IPS DF 4.7 (cell line): Measurements from ENCODE around the gene FAAH2.
"Not testable (repeated sequence)": the region's sequence is repeated elsewhere in the genome, so short reads cannot be mapped to it uniquely, and the experiment has no call there.

Source experiments
- DNase-seq: peaks from one replicate; pipeline ENCODE4 v3.0.0-alpha.2; 2013; ENCODE audit warnings: low spot score; ENCODE audit errors: extremely low read depth

FAAH2 gene, protein sequence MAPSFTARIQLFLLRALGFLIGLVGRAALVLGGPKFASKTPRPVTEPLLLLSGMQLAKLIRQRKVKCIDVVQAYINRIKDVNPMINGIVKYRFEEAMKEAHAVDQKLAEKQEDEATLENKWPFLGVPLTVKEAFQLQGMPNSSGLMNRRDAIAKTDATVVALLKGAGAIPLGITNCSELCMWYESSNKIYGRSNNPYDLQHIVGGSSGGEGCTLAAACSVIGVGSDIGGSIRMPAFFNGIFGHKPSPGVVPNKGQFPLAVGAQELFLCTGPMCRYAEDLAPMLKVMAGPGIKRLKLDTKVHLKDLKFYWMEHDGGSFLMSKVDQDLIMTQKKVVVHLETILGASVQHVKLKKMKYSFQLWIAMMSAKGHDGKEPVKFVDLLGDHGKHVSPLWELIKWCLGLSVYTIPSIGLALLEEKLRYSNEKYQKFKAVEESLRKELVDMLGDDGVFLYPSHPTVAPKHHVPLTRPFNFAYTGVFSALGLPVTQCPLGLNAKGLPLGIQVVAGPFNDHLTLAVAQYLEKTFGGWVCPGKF

DNA sequence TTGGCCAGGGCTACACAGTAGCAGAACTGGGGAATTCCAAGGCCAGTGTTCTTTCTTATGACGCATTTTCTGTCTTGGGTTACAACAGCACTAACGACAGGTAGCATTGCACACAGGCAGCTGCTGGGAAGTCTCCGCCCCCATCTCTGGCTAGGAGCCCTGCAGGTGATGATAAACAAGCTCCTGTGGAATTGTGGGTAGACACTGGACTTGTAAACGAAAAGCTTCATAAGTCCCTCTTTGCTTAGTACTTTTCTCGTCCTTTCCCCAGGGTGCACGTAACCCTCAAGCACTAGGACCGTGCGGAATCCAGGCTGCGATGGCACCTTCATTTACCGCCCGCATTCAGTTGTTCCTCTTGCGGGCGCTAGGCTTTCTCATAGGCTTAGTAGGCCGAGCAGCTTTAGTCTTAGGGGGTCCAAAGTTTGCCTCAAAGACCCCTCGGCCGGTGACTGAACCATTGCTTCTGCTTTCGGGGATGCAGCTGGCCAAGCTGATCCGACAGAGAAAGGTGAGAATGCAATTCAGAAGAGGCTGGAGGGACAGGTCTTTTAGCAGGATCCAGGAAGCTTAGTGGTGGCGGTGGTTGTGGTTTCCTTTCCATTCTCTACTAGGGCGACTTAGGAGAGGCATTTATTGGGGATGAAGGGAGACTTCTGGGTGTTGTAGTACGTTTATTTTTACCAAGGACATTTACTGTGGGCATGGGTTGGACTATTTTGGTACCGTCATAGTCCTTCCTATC lies at the start of gene FAAH2:
Gene FAAH2, plus strand, starts transcription at position 200 of the 745 bp plus-strand sequence. Its CDS starts 120 bp downstream, at position 320.
- DNase-seq = no peak

DNA sequence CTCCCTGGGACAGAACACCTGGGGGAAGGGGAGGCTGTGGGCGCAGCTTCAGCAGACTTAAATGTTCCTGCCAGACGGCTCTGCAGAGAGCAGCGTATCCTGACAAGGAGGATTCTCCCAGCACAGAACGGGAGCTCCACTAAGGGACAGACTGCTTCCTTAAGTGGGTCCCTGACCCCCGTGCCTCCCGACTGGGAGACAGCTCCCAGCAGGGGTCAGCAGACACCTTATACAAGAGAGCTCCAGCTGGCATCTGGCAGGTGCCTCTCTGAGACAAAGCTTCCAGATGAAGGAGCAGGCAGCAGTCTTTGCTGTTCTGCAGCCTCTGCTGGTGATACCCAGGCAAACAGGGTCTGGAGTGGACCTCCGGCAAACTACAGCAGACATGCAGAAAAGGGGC lies 44.5 kb upstream of the FAAH2 start:
- DNase-seq = no peak

DNA sequence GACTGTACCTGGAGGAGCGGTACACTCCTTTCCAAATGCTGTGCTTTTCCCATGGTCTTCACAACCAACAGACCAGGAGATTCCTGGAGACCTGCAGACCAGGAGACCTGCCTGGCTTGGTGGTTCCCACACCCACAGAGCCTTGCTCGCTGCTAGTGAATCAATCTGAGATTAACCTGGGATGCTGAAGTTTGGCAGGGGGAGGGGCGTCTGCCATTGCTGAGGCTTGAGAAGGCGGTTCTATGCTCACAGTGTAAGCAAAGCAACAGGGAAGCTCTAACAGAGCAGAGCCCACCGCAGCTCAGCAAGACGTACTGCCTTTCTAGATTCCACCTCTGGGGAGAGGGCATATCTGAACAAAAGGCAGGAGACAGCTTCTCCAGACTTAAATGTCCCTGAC lies 34.5 kb upstream of the FAAH2 start:
- DNase-seq = no peak

DNA sequence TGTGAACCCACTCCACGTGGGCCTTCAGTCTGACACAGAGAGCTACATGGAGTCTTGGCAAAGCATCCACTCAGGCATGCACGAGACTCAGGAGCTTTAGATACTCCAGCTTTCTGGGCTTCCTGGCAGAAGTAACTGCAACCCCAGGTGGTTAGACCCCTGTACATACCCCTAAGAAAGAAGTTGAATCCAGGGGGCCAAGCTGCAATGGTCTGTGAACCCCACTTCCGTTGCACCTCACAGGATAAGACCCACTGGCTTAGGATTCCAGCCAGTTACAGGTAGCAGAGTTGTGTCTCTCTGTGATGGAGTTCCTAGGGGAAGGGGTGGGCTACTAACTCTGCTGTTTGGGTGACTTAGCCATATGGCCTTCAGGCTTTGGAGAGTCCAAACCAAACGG lies 21.4 kb upstream of the FAAH2 start:
- DNase-seq = no peak

DNA sequence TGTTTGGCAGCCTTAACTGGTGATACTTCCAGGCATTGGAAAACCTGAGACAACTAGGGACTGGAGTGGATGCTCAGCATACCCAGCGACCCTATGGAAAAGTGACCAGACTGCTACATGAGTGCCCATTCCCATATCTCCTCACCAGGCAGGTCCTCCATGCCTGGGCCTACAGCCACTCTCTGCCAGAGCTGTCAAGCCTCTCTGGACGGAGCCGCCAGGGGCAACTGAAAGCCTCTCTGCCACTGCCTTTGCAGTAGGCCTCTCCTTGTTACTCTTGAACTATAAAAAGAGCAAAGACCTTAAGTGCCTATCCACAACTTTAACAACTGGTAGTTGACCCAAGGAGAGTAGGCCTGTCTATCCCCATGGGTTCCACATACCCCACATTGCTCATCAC lies 20.2 kb upstream of the FAAH2 start:
- DNase-seq = no peak

DNA sequence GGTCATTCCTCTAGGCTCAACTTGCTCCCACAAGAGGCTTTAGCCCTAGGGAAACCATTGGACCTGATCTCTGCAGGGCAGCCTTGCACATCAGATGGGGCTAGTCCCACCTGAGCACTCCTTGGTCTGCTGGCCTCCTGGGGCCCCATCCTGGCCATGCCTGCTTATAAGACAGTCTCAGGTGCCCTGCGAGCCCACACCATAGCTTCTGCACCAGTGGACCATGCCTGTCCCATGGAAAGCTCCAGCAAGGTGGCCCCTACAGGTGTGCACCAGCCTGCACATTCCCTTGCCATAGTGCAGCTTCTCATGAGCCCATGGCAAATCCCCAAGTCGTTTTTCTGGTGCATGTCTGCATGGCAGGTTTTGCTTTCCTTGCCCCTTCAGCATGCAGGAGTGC lies 19.6 kb upstream of the FAAH2 start:
- DNase-seq = no peak

DNA sequence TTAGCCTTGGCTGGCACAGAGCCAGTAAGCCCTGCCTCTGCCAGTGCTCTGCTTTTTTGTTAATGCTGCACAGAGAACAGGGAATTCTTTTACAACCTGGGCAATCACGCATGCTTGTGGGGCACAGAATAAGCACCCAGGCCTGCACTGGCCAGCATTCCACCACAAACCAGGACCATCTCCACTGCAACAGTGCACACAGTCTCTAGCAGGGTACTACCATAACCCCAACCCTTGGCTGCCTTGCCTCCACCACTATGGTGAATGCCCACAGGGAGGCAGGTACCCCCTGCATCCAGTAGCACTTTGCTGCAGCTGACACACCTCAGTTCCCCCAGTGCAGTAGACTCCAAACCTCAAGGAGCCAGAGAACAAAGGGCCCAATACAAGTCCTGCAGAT lies 19.2 kb upstream of the FAAH2 start:
- DNase-seq = no peak

DNA sequence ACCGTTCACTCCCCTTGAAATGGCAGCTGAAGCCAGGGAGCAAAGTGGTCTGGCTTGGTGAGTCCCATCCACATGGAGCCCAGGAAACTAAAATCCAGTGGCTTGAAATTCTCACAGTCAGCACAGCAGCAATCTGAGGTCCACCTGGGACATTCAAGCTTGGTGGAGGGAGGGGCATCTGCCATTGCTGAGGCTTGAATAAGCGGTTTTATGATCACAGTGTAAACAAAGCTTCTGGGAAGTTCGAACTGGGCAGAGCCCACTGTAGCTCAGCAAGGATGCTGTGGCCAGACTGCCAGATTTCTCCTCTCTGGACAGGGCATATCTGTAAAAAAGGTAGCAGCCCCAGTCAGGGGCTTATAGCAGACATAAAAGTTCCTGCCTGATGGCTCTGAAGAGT lies 15.5 kb upstream of the FAAH2 start:
- no peak for DNase-seq

DNA sequence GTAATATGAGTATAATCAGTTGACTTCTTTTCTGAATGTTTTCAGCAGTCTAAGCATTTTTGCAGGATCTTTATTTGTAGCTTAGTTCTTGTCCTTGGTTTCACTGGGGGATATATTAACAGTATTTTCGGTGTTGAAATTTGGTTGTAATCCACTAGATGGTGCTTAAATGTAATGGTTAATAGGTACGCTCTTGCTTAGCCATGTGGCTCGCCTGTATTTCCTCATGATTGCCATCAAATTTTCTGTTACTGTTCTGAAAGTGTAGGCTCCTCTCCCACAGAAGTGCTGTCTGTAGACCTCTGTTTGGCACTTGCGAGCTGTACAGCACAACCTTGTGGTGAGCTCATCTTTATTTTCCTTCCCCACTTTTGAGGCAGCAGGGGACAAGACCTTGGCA lies 3.9 kb upstream of the FAAH2 start:
- DNase-seq = no peak

DNA sequence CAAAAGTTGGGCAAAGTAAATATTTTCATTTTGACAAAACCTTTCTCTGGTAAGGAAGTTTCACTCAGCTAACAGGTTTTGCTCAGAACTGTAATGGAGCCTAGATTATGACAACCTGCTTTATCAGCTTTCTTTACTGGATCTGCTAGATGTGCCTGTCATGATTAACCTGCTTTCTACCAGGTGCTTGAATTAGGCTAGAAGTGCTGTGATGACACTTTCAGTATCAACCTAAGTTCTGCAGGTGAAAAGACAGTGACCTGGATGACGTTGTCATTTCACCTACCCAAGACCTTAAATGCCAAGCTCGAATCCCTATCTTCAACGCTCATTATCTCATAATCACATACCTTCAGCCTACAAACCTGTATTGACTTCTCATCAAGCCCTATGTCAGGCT lies 1.5 kb upstream of the FAAH2 start:
- no peak for DNase-seq

DNA sequence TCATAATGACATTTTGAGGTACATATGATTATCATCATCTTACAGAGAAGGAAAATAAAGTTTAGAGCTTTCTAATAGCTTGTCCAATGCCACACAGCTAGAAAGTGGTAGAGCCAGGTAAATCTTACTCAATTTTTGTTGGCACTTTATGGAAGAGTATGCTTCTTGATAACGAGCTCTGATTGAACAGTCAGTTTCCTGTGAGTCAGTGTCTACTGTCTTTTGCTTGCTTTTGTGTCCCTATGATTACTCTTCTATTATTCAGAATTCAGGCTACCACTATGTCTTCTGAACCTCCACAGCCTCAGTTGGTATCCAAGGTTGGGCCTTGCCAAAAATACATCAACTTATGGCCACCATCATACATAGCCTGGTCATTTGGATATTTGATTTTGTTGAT lies 2.6 kb downstream of the FAAH2 start:
- no peak for DNase-seq

DNA sequence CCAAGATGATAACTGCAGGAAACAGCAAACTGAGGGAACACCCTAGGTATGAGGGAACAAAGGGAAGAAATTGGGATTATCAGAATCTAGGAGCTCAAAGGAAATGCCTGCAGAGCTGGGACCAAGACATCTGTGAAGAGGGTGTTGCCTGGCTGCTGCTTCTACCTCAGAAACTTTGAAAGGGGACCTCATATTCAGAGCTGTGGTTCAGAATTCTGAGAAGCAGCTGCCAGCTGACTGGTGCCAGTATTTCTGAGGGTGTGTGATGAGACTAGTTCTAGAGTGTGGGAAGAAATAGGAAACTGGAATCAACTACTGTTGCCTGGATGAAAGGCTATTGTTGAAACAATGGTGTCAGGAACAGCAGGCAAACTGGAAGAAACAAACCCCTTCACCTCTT lies 8.5 kb downstream of the FAAH2 start:
- DNase-seq = no peak

DNA sequence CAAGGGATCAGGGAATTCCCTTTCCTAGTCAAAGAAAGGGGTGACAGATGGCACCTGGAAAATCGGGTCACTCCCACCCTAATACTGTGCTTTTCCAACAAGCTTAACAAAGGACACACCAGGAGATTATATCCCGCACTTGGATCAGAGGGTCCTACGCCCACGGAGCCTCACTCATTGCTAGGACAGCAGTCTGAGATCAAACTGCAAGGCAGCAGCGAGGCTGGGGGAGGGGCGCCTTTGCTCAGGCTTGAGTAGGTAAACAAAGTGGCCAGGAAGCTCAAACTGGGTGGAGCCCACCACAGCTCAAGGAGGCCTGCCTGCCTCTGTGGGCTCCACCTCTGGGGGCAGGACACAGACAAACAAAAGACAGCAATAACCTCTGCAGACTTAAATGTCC lies 9.2 kb downstream of the FAAH2 start:
- not testable (repeated sequence) for DNase-seq

DNA sequence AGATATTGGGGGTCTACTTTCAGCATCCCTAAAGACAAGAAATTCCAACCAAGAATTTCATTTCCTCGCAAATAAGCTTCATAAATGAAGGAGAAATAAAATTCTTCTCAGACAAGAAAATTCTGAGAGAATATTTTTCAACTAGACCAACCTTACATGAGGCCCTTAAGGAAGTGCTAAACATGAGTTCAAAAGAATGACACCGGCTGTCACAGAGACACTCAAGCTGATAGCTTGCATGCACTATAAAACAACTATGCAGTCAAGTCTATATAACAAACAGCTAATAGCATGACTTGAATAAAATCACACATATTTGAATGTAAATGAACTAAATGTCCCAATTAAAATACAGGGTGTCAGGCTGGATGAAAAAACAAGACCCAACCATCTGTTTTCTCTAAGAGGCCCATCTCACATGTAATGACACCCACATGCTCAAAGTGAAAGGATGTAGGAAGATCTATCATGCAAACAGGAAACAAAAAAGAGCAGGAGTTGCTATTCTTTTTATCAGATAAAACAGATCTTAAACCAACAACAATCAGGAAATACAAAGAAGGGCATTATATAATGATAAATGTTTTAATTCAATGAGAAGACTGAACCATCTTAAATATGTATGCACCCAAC lies 27.2 kb downstream of the FAAH2 start:
- no peak for DNase-seq

DNA sequence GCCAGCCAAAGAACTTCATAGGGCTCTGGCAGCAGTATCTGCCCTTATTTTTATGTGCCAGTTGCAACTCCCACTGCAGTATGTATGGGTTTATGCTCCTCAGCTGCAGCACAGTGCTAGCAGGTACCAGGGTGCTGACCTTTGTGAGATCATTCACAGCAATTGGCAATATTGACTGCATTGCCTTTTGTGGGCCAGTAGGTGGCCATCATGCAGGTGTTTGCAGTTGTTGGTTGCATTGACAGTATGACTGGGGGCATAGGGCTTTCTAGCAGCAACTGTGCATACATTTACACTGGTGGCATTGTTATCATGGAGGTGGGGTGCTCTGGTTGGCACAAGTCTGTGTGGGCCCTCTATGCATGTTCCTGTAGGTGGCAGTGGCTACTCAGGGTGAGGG lies 42.5 kb downstream of the FAAH2 start:
- DNase-seq = no peak

DNA sequence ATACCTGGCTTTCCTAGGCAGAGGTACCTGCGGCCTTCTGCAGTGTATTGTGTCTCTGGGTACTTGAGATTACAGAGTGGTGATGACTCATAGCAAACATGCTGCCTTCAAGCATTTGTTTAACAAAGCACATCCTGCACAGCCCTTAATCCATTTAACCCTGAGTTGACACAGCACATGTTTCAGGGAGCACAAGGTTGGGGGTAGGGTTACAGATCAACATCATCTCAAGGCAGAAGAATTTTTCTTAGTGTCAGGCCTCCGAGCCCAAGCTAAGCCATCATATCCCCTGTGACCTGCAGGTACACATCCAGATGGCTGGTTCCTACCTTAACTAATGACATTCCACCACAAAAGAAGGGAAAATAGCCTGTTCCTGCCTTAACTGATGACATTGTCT lies 49.3 kb downstream of the FAAH2 start:
- peak; percentile 30 for DNase-seq

DNA sequence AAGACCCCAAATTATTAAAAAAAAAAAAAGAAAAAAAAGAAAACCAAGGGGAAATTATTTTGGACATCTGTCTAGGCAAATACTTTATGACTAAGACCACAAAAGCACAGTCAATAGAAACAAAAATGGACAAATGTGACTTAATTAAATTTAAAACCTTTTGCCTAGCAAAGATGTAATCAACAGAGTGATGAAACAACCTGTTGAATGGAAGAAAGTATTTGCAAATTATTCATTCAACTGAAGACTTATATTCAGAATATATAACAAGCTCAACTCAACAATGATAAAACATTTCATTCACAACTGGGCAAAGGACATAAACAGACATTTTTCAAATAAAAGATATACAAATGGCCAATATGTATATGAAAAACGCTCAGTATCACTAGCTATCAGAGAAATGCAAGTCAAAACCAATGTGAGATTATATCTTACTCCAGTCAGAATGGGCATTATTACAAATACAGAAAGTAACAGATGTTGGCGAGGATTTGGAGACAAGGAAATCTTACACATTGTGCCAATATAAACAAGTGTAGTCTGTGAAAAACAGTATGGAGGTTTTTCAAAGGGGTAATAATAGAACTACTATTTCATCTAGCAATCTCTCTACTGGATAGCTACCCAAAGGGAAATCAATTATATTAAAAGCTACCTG lies 67.1 kb downstream of the FAAH2 start:
- no peak for DNase-seq

DNA sequence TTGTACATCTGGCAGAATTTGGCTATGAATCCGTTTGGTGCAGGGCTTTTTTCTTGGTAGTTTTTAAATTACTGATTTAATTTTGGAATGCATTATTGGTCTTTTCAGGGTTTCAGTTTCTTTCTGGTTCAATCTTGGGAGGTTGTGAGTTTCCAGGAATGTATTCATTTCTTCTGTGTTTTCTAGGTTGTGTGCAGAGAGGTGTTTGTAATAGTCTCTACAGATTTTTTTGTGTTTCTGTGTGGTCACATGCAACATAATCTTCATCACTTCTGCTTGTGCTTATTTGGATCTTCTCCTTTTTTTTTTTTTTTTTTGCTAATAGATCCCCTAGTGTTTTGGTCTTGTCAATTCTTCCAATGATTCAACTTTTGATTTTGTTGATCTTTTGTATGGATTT lies 77.6 kb downstream of the FAAH2 start:
- no peak for DNase-seq

DNA sequence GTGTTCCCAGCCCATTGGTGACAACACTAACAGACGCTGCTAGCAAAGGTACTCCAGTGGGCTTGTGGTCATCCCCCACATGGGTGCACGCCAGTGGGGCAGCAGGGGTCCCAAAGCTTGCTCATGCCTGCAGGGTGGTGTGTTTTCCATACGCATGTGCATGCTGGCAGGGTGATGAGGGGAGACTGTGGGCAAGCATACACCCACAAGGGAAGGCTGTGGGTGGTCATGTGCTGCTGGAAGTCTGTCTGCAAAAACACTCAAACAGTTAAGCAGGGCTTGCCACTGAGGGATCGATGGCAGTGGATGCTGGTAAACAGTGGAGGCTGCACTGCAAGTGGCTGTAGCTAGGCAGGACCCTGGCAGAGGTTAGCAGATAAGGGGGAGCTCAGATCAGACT lies 79.9 kb downstream of the FAAH2 start:
- DNase-seq = no peak

DNA sequence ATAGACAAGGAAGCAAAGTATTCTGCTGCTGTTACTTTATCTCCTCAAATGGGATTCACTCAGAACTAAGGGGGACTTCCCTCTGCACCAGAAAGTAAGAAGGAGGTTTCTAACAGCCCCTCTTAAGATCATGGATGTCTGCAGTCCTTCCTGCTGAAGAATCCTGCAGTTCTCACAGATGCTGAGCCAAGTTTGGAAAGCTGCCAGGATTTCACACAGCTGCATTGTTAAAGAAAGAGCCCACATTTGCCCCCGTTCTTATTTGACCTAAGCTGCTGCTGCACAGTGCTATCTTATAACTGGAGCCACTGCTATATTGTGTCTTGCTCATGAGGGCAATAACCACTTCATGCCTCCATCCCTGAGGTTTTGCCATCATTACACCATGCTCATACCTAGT lies 81.1 kb downstream of the FAAH2 start:
- DNase-seq = no peak

DNA sequence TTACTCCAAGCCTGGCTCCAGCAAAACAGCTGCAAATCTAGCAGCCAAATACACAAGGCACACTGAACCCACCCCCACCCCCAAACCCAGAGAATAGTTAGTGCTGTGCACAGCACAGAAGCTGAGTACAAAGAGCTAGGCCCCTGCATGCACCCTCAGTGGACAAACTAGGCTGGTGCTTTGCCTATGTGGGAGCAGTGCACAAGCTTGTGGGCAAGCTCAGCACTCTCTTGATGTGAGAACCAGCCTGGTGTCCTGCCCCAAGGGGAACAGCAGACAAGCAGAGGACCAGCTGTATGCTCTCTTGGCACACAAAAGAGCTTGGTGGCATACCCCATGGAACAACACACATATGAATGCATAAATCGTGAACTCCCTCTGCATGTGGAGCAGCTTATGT lies 81.7 kb downstream of the FAAH2 start:
- no peak for DNase-seq

DNA sequence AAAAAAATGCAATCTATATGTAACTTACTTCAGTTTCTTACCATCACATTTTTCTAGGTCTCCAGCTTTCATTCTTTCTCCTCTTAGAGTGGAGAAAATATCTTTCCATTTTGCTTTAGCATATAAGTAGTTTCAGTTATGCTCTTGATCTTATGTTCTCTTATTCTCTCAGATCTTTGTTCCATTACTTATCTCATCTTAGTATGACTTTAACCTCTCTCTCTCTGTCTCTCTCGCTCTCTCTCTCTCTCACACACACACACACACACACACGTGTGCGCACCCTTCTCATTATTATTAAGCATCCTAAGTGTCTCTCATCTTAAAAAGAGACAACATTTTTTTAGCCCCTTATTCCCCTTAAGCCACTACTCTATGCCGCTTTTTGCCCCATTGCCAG lies 92.8 kb downstream of the FAAH2 start:
- DNase-seq = no peak
